ENCODE data around the gene METTL24.

METTL24 gene

GRCh38 chr6:110298411-110298810 is 59.7 kb downstream of the METTL24 start:
- H3K27ac ChIP-seq (ENCODE audit: low read depth, low read length, poor library complexity, severe bottlenecking): no peak overlapping the region
- no peaks in the 10 kb centered on the region for H3K27me3 ChIP-seq (ENCODE audit: insufficient read depth, low read length)
- TF ChIP-seq CTCF (IDR thresholded peaks at IDR 0.05; ENCODE audit: low read length): no peak
- TF ChIP-seq EZH2 (IDR thresholded peaks at IDR 0.05; ENCODE audit: borderline replicate concordance, low read length): no peak
- no peaks in the 10 kb centered on the region for H3K9me3 ChIP-seq (ENCODE audit: low read length)
- H3K4me1 ChIP-seq (ENCODE audit: insufficient read depth, low read length, severe bottlenecking): no peaks in the 10 kb centered on the region
- H3F3A ChIP-seq (ENCODE audit: insufficient read depth, low read length): no peaks in the 10 kb centered on the region
- H4K20me1 ChIP-seq (ENCODE audit: insufficient read depth, low read length): no peaks in the 10 kb centered on the region
- H2AFZ ChIP-seq (ENCODE audit: low read length): no peak overlapping the region
- no peaks in the 10 kb centered on the region for H3K9me2 ChIP-seq (ENCODE audit: low read depth, low read length)
- H3K79me2 ChIP-seq (ENCODE audit: insufficient read depth, low read length): no peaks in the 10 kb centered on the region
- no peak overlapping the region for H3K4me3 ChIP-seq (ENCODE audit: low read depth, low read length, poor library complexity, severe bottlenecking)
- H3K9ac ChIP-seq (ENCODE audit: low read length): no peak overlapping the region
- H3K36me3 ChIP-seq (ENCODE audit: insufficient read depth, low read length): no peaks in the 10 kb centered on the region
- no peak overlapping the region for H3K4me2 ChIP-seq (ENCODE audit: low read length)

- Histone ChIP-seq H3K4me2 (ENCODE audit: low read length) (no peak overlapping the region), H3K4me1 (ENCODE audit: insufficient read depth, low read length, severe bottlenecking) (no peaks in the 10 kb centered on the region), H3K27me3 (ENCODE audit: insufficient read depth, low read length) (no peaks in the 10 kb centered on the region), H3K27ac (ENCODE audit: low read depth, low read length, poor library complexity, severe bottlenecking) (no peak overlapping the region), H3K9ac (ENCODE audit: low read length) (no peak overlapping the region), H3F3A (ENCODE audit: insufficient read depth, low read length) (no peaks in the 10 kb centered on the region), H3K4me3 (ENCODE audit: low read depth, low read length, poor library complexity, severe bottlenecking) (no peak overlapping the region), H4K20me1 (ENCODE audit: insufficient read depth, low read length) (no peaks in the 10 kb centered on the region), H3K9me2 (ENCODE audit: low read depth, low read length) (no peaks in the 10 kb centered on the region), H3K79me2 (ENCODE audit: insufficient read depth, low read length) (no peaks in the 10 kb centered on the region), H2AFZ (ENCODE audit: low read length) (no peak overlapping the region), H3K36me3 (ENCODE audit: insufficient read depth, low read length) (no peaks in the 10 kb centered on the region), H3K9me3 (ENCODE audit: low read length) (no peaks in the 10 kb centered on the region)
- no peak for TF ChIP-seq CTCF (IDR thresholded peaks at IDR 0.05; ENCODE audit: low read length)
- no peak for TF ChIP-seq EZH2 (IDR thresholded peaks at IDR 0.05; ENCODE audit: borderline replicate concordance, low read length)
Observed at GRCh38 chr6:110296241-110297025, 61.7 kb downstream of the METTL24 start.

- Histone ChIP-seq H3K4me1 (ENCODE audit: insufficient read depth, low read length, severe bottlenecking) (no peaks in the 10 kb centered on the region), H3K27me3 (ENCODE audit: insufficient read depth, low read length) (no peaks in the 10 kb centered on the region), H3K9ac (ENCODE audit: low read length) (no peak overlapping the region), H3K4me3 (ENCODE audit: low read depth, low read length, poor library complexity, severe bottlenecking) (no peak overlapping the region), H3K4me2 (ENCODE audit: low read length) (no peak overlapping the region), H3K9me2 (ENCODE audit: low read depth, low read length) (no peaks in the 10 kb centered on the region), H2AFZ (ENCODE audit: low read length) (no peak overlapping the region), H3K27ac (ENCODE audit: low read depth, low read length, poor library complexity, severe bottlenecking) (no peak overlapping the region), H3K9me3 (ENCODE audit: low read length) (no peaks in the 10 kb centered on the region), H3K36me3 (ENCODE audit: insufficient read depth, low read length) (no peaks in the 10 kb centered on the region), H3K79me2 (ENCODE audit: insufficient read depth, low read length) (no peaks in the 10 kb centered on the region), H3F3A (ENCODE audit: insufficient read depth, low read length) (no peaks in the 10 kb centered on the region), H4K20me1 (ENCODE audit: insufficient read depth, low read length) (no peaks in the 10 kb centered on the region)
- TF ChIP-seq EZH2 (IDR thresholded peaks at IDR 0.05; ENCODE audit: borderline replicate concordance, low read length) (no peak), CTCF (IDR thresholded peaks at IDR 0.05; ENCODE audit: low read length) (no peak)
Observed at GRCh38 chr6:110295451-110296165, 62.5 kb downstream of the METTL24 start.
